ENCODE data around the gene ADGRG7.
"Not testable (repeated sequence)": the region's sequence is repeated elsewhere in the genome, so short reads cannot be mapped to it uniquely, and the experiment has no call there.

ADGRG7 gene

DNA sequence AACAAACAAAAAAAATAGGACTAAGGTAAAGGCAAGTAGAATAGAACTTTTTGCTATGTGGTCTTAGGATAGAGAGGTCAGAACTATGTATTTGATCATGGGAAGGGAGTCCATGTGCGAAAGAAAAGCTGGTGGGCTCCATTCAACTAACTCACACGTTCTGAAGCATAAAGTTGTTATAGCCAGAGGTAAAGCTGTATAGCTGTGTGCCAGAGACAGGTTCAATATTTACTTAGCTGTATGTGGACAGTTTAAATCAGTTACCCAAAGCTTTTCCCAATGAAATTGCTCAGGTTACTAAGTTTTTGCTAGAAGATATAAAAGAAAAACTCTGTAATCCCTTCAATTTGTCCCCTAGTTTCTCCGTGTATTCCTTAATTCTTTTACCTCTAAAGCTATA, 37.8 kb downstream of the ADGRG7 start:
- DNase-seq = no peak

DNA sequence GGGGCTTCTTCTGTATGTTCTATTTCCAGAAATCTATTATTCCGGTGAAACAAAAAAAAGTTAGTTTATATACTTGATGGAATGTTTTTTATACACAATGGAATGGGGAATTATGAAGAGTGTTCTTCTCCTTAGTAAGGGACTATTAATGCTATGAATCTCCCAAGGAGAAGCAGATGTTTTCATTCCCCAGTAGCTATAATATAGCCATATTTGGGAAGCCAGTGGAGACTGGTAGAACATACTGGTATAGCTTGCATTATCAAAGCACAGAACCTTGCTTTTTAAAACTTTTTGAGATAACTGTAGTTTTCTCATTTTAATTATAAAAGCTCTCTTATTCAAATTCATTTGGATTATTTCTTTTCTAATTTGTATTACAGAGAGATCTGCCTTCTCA, 38.3 kb downstream of the ADGRG7 start:
- no peak for DNase-seq

DNA sequence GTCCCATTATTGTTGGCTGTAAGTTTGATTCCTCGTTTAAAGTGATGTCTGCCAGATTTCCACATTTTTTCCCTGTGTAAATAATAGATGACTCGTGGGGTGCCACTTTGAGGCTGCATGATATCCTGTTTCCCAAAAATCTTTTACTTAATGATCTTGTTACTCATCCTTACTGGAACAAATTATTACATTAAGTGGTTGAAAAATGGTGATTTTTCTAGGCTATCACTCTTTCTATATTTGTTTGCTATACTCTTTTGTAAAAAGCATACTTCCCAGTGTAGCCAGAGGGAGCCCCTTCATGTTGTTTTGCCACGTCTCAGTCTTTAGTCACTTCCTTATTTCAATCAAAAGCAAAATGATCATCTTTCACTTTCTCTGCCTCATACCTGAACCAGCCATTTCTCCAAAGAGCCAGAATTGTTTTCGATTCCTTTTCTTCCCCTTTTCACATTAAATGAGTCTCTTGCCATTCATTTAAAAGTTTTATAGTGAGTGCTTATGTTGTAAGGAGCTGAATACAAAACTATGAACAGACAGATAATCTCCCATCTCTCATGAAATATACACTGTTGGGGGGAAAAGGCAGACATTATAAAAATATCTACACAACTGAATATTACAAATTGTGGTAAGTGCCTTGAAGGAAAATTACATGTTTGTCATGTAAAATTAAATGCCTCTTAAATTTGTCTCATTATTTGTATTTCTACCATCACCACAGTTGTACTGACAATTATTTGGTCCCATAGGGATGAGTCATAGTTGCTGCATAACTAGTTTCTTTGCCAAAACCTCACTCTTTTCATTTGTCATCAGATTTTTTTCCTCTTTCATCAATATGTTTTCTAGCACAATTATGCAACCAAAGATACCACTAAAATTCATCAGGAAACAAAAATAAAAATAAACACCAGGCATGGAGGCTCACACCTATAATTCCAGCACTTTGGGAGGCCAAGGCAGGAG, 41.5 kb downstream of the ADGRG7 start:
- no peak for DNase-seq

DNA sequence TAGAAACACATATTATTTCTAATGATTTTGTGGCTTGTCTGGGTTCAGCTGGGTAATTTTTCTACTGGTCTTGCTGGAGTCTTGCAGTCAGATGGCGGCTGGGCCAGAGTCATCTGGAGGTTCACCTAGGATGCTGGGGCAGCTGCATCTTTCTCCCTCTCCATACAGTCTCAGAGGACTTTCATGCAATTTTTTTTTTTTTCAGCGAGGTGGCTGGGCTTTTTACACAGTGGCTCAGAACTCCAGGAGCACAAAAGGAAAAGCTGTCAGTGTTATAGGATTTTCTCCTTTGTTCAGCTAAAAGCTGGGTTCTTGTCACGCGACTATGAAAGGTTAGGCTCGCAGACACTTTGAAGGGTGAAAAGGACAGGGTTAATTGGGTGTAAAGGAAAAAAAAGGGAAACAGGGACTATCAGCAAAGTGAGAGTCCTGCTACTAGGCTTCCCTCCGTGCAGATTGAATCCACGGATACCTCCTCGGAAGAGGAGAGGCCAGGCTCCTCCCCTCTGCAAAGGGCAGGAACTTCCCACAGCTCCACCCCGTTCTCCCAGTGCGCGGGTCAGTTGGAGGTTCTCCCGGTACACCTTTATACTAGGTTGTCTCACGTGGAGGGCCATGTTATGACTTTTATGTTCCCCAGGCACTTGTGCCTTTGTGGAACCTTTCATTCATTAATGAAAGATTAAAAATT, 44.3 kb downstream of the ADGRG7 start:
- DNase-seq = no peak

DNA sequence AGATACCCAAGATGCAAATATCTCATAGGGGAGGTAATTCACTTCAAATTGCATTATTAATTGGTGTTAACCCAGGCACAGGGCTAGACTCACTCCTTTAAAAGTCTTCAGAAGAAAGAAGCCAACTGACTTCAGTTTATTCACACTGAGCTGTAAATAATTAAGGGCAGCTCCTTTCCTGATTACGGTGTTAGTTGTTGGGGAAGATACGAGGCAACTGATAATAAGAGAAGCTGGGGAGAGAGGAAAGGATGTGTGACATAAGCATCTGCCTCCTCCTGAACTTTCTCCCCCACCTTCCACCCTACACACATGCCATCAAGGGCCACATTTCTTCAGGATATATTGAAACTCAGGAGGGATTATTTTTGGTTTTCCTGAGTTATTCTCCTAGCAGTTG, 47.5 kb downstream of the ADGRG7 start:
- DNase-seq = no peak

DNA sequence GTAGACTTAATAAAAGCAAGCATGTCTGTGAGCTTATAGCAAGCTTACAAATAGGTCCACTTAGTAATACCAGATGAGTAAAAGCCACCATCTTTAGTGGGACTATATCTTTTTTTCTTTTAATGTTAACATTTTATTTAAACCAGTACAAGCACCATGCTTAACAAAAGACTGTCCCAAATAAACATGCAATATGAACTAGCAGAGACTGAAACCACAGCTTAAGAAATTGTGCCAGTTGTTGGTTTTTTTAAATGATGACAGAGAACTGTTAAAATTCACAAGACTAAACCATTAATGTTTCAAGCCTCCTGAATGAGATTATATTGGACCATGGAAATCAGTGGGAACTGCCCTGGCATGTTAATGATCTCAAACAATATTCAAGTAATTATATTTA, 51.9 kb downstream of the ADGRG7 start:
- not testable (repeated sequence) for DNase-seq

DNA sequence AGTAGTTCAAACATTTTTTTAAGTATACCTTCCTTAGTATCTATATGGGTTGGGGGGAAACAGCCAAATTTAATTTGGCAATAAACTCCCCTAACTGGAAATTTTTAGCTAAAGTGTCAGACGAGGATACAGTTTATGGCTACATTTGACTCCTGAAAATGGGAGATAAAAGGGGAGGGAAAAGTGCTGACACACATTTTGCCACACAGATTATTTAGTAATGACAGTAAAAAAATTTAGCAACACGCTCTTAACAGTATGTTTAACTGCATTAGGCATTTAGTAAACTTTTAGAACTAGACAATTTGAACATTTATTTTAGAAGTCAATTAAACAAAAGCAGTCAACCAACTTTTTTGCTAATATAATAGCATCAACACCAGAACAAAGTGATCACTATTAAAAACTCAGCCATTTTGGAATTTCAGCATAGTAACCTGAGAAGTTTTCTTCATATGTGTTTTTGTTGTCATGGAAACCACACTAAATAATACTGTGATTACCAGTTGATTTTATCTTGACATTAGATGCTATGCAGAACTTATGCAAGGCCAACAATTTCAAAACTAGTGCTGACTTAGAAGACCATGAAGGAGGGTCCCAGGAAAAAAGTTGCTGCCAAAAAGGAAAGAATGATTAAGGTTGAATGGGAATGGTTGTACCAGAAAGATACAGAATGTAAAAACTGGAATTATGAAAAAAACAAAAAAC, 52.9 kb downstream of the ADGRG7 start:
- no peak for DNase-seq

DNA sequence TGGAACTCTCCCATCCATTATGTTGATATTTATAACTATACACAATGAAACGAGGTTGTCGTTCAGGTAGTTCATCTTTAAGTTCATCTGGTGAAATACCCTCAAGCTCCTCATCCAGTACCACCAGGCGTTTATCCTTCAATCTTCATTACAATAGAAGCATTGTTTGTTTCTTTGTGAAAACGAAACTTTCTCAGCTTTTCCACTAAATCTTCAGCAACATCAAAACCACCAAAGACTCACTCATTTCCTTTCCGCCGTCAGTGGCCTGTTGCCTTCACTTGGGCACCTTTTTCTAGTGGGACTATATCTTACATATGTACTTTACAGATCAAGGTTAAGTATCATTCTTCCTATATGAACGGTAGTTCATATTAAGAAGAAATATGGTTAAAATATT, 55.8 kb downstream of the ADGRG7 start:
- no peak for DNase-seq

DNA sequence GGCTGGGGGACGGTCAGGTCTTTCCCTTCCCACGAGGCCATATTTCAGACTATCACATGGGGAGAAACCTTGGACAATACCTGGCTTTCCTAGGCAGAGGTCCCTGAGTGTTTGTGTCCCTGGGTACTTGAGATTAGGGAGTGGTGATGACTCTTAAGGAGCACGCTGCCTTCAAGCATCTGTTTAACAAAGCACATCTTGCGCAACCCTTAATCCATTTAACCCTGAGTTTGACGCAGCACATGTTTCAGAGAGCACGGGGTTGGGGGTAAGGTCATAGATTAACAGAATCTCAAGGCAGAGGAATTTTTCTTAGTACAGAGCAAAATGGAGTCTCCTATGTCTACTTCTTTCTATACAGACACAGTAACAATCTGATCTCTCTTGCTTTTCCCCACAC, 57.3 kb downstream of the ADGRG7 start:
- not testable (repeated sequence) for DNase-seq

DNA sequence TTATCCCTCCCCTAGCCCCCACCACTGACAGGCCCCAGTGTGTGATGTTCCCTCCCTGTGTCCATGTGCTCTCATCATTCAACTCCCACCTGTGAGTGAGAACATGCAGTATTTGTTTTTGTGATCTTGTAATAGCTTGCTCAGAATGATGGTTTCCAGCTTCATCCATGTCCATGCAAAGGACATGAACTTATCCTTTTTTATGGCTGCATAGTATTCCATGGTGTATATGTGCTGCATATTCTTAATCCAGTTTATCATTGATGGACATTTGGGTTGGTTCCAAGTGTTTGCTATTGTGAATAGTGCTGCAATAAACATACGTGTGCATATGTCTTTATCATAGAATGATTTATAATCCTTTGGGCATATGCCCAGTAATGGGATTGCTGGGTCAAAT, 57.9 kb downstream of the ADGRG7 start:
- DNase-seq = not testable (repeated sequence)

DNA sequence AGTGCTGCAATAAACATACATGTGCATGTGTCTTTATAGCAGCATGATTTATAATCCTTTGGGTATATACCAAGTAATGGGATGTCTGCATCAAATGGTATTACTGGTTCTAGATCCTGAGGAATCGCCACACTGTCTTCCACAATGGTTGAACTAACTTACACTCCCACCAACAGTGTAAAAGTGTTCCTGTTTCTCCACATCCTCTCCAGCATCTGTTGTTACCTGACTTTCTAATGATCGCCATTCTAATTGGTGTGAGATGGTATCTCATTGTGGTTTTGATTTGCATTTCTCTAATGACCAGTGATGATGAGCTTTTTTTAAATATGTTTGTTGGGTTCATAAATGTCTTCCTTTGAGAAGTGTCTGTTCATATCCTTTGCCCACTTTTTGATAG, 61.6 kb downstream of the ADGRG7 start:
- not testable (repeated sequence) for DNase-seq

DNA sequence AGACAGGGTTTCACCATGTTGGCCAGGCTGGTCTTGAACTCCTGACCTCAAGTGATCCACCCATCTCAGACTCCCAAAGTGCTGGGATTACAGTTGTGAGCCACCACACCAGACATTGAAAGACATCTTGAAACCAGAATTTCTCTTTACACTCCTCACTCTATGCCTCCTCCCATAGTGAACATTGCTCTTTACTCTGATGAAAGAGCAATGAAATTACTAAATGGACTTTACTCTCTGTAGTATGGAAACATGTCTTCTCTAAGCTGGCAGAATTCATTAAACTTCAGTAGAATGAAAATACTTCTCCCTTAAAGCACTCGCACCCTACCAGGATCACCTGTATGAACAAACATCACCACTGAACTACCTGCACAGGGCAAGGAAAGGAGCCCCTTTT, 72.1 kb downstream of the ADGRG7 start:
- no peak for DNase-seq

DNA sequence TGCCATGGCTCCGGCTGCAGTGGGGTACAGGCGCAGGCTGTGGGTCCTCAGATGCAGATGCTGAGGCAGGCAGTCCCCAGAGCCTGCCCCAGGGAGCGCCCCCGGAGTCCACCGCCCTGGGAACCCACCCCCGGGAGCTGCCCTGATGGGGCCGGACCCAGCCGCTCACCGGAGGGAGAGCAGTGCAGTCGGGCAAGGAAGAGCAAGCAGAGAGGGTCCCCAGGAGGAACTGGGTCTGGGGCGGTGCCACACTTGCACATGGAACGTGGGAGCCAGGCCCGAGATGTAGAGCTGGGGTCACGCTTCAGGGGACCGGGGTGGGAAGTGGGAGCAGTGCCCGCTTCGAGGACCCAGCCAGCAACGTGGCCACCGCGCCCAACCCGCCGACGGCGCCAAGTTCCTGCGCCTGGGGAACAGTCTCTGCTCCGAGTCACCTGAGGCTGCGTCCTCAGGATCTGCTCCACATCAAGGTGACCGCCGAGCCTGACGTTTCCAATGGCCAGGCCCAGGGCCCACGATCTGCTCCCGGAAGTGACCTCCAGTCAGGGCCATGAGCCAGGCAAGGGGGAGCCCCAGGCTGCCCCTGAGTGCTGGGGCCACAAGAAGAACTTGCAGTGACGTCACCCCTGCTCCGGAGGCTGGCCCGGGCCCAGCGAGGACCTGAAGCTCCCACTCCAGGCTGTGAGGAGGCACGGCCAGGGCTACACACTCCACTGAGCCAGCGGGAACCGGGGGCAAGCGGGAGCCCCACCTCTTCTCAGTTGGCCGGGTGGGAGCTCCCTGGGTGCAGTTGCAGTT, 72.9 kb downstream of the ADGRG7 start:
- no peak for DNase-seq

DNA sequence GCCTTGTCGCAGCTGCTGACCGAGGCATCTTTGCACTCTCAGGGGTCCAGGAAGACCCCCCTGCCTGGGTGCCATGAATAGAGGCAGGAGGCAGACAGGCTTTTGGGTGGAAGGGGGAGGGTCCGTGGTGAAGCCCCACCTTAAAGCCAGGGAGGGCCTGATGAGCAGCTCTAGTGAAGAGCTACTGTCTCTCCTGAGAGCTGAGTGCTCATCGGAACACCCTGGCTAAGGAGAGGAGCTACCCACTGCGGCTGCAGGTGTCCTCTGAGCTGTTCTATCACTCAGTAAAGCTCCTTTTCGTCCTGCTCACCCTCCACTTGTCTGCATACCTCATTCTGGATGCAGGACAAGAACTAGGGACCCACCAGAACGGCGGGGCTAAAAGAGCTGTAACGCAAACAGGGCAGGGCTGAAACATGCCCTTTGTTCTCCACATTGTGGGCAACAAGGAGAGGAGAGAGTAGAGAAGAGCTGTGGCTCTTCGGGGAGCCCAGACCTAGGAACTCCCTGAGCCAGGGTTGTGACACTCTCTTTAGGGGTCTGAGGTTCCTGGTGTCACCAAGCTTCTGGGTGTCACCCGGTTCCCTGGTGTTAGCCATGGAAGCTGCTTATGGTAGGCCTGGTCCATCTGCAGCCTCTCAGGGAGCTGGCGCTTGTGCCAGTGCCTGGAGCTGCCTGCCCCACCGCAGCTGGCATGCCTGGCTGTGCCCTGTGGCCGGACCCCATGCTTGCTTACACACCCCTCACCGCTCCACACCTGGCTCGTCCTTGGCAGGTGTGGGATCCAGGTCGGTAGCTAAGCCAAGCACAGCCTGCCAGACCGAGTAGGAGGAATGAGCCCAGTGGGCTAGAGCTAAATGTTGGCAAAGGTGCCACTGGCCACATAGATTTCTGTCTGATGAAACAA, 73.7 kb downstream of the ADGRG7 start:
- DNase-seq = no peak

DNA sequence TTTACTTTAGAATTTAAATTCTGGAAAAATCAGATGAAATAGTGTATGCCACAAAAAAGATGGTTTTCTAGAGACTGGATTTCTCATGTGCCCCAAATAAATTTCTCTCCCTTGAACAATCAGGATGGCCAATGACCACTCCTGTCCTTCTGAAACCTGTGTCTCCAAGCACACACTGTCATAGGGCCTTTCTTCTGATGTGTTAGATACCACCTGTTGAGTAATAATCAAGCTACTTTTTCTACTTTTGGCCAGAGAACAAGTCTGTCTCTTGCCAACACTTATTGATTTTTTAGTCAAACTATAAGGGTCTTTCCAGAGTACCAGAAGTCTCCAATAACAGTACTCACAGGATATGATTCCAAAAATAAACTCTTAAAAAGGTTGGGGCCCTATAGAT, 83.8 kb downstream of the ADGRG7 start:
- DNase-seq = no peak

DNA sequence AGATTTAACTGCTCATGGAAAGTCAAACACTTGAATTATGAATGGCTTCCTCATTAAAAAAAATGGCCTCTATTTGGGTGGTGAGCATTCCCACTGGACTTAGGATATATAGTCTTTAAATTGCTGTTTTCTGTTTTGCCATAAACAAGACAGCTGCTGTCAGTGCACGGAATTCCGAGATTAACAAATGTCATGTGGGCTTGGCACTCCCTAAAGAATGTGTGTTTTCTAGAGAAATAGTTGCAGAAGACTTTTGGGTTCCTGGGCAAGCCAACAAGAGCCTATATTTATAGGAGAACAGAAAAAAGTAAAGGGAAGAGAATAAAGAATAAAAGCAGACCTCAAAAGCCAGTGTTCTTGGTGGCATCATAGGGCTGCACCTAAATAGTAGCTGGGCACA, 86.3 kb downstream of the ADGRG7 start:
- no peak for DNase-seq

DNA sequence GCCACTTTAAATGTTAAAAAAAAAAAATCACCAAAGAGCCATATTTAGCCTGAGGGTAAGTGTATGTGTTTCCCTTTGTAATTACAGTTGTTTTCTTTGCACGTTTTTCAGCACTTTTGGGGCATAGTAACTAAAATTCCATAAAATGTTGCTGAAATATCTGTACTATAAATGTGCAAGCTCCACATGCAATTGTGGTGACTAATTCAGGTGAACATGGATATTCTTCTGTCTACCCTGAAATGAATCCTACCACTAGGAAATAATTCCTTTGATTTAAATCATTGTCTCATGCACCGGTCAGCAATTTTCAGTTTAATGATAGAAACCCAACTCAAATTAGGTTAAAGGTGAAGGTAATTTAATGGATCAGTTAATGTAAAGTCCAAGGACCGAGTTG, 86.8 kb downstream of the ADGRG7 start:
- DNase-seq = no peak

DNA sequence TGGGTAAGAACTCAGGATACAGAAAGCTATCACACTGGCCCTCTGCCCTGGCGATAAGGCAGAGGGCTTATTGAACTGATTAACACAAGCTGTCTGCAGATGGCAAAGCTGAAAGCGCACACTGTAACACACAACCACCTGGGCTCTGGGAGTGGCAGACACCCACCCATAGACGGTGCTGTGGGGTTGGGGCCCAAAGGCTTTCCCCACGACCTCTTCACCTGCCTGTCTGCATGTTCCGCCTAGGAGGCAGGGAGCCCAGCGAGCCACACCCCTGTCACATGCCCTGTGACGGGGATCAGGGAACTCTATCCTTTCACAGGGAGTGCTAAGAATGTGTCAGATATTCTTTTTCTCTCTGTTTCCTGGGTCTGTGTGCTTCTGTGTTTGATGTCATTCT, 87.8 kb downstream of the ADGRG7 start:
- no peak for DNase-seq

DNA sequence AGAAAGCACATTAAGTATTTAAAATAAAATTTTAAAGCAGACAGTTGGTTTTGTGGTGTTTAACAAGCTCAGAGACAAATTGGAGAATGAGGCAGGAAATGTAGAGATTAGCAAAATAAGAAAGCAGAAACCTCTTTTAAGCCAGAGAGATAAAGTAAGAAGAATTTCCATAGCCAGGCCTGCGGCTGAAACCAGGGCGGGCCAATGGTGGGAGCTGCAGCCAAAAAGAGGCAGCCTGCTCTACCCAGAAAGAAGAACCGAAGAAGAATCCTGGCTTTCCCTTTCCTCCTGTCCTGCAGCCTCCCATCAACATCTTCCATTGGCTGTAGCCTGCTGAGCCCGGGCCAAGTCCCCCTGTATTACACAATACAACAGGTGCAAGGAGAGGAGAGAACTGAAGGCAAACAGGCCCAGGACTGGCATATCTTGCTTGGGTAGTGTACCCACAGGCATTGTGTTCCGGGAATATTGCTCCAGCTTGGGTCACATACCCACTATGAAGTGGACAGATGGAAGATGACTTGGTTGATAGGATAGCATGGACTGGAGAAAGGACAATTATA, 88.4 kb downstream of the ADGRG7 start:
- no peak for DNase-seq

DNA sequence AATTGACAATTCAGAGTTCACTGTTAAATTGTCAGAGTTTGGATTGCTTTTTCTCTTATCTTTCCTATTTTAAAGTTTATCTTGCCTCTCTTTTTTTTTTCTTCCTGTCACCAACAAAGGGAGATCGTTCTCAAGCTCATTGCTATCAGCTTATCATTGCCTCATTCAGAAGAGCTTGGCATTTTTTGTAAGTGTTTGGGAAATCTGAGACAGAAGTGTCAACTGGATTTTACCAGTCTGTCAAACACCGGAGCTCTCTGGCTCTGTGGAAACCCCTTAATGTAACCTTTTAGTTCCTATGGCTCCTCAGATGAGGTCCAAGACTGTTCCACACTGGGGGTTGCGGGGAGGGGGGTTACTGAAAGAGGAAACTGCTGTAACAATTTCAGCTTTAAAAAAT, 89.3 kb downstream of the ADGRG7 start:
- DNase-seq = no peak

DNA sequence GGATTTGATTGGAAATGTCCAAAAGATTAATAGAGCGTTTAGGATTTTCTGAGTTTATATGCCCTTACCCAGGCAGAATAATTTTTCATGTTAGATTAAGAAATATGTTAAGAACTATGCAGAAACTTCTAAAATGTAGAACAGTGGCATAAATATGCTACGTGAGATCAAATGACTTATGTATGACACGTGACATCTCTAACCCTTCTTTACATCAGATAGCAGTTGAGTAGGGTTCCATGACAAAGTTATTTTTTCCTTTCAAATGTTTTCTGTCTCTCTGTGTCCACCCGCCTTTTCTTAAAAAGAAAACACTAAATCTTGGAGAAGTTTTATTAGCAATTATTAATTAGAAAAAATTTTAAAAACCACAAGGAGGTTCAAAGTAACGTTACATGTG, 91.3 kb downstream of the ADGRG7 start:
- no peak for DNase-seq

Data from eye (tissue), 1 donor.